ENCODE measurements around the gene KRT4.

KRT4 gene

DNA sequence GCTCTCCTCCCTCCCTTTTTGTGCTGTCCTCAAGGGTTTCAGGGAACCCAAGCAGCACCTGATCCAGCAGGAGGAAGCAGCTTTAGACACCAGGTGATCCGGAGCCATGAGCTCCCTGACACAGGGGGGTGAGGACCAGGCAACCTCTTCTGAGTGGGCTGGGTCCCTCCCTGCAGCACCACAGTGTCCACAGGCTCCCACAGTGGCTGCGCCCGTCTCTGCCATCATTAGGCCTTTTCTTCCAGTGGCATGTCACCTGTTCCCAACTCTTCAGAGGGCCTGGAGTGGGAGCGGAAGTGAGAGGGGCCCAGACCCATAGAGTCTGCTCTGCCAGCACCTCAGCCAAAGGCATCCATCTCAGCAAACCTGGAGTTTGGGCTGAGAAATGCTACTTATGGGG lies 36.4 kb downstream of the KRT4 start:
- H3K23ac ChIP-seq (ENCODE audit: low read length), result no peak overlapping the region
- no peak for DNase-seq
- H4K91ac ChIP-seq (ENCODE audit: low read depth, low read length), result no peak overlapping the region
- H3K4me2 ChIP-seq (ENCODE audit: low read length), result no peak overlapping the region
- no peak overlapping the region for H2BK5ac ChIP-seq (ENCODE audit: low read depth, low read length, poor library complexity)
- peaks cover 2% of the 10 kb centered on the region for H3K9me3 ChIP-seq (ENCODE audit: insufficient read depth, low read depth, low read length)
- no peak overlapping the region for H3K9ac ChIP-seq (ENCODE audit: low read length)
- no peak overlapping the region for H3K4ac ChIP-seq (ENCODE audit: low read depth, low read length)
- H3K36me3 ChIP-seq (ENCODE audit: control insufficient read depth in 1 of 2, insufficient read depth in 2 of 2, low read length in 2 of 2), result no peaks in the 10 kb centered on the region
- no peak overlapping the region for H2AK5ac ChIP-seq (ENCODE audit: low read length)
- no peak overlapping the region for H3K27ac ChIP-seq (ENCODE audit: low read depth, low read length)
- H2BK12ac ChIP-seq (ENCODE audit: low read length), result no peak overlapping the region
- H2AFZ ChIP-seq (ENCODE audit: insufficient read depth, low read length, poor library complexity), result no peak overlapping the region
- no peak overlapping the region for H3K4me3 ChIP-seq (ENCODE audit: low read depth, low read length)
- H2BK120ac ChIP-seq (ENCODE audit: insufficient read depth, low read length, poor library complexity), result no peak overlapping the region
- H4K8ac ChIP-seq (ENCODE audit: low read depth, low read length), result no peak overlapping the region
- peaks cover 8% of the 10 kb centered on the region for H3K27me3 ChIP-seq (ENCODE audit: insufficient read depth, low read length)
- no peaks in the 10 kb centered on the region for H3K4me1 ChIP-seq (ENCODE audit: control insufficient read depth in 1 of 2, insufficient read depth in 2 of 2, low read length in 2 of 2)
- H3K18ac ChIP-seq (ENCODE audit: low read length), result no peak overlapping the region
- no peak overlapping the region for H3K14ac ChIP-seq (ENCODE audit: low read length)
- no CpG with 5 or more reads among the region's 4 CpGs for WGBS (ENCODE audit: extremely low coverage, insufficient coverage, insufficient read length)
- no peaks in the 10 kb centered on the region for H3K79me2 ChIP-seq (ENCODE audit: control insufficient read depth, insufficient read depth, low read length, poor library complexity)
- no peak overlapping the region for H4K12ac ChIP-seq (ENCODE audit: low read depth, low read length)
- H3K79me1 ChIP-seq (ENCODE audit: low read length), result no peaks in the 10 kb centered on the region

DNA sequence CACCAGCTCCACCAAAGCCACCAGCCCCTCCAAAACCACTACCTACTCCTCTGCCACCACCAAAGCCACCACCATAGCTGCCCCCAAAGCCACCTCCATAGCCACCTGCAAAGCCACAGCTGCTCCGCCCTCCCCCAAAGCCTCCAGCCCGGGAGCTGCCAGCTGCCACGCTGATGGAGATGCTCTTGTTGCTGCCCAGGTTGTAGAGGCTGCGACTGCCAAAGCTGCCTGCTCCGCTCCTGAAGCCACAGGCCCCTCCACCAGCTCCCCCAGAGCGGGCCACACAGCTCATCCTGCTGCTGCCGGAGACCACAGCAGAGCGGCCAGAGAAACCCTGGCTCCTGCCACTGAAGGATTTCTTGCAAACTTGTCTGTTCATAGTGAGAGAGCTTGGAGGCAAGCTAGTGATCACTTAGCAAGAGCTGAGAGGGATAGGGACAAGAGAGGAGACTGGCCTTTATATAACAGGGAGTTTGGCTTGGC lies 37.0 kb downstream of the KRT4 start, which contains the start of gene KRT76:
Gene KRT76 (minus strand): TSS at position 433 of the 483 bp plus-strand sequence. CDS start 54 bp downstream, at position 379.
- Histone ChIP-seq H3K9me3 (ENCODE audit: insufficient read depth, low read depth, low read length) (peaks cover 3% of the 10 kb centered on the region), H2AK5ac (ENCODE audit: low read length) (no peak within 1 kb of the TSS), H4K8ac (ENCODE audit: low read depth, low read length) (no peak within 1 kb of the TSS), H3K27ac (ENCODE audit: low read depth, low read length) (no peak within 1 kb of the TSS), H3K4ac (ENCODE audit: low read depth, low read length) (no peak within 1 kb of the TSS), H3K4me1 (ENCODE audit: control insufficient read depth in 1 of 2, insufficient read depth in 2 of 2, low read length in 2 of 2) (no peaks in the 10 kb centered on the region), H2BK12ac (ENCODE audit: low read length) (no peak within 1 kb of the TSS), H3K27me3 (ENCODE audit: insufficient read depth, low read length) (peaks cover 8% of the 10 kb centered on the region), H2BK5ac (ENCODE audit: low read depth, low read length, poor library complexity) (no peak within 1 kb of the TSS), H2BK120ac (ENCODE audit: insufficient read depth, low read length, poor library complexity) (no peak within 1 kb of the TSS), H3K4me3 (ENCODE audit: low read depth, low read length) (no peak within 1 kb of the TSS), H3K18ac (ENCODE audit: low read length) (no peak within 1 kb of the TSS), H3K4me2 (ENCODE audit: low read length) (no peak within 1 kb of the TSS), H3K14ac (ENCODE audit: low read length) (no peak within 1 kb of the TSS), H3K79me2 (ENCODE audit: control insufficient read depth, insufficient read depth, low read length, poor library complexity) (no peaks in the 10 kb centered on the region), H2AFZ (ENCODE audit: insufficient read depth, low read length, poor library complexity) (no peak within 1 kb of the TSS), H3K23ac (ENCODE audit: low read length) (no peak within 1 kb of the TSS), H4K91ac (ENCODE audit: low read depth, low read length) (no peak within 1 kb of the TSS), H3K79me1 (ENCODE audit: low read length) (no peaks in the 10 kb centered on the region), H3K9ac (ENCODE audit: low read length) (no peak within 1 kb of the TSS), H3K36me3 (ENCODE audit: control insufficient read depth in 1 of 2, insufficient read depth in 2 of 2, low read length in 2 of 2) (no peaks in the 10 kb centered on the region), H4K12ac (ENCODE audit: low read depth, low read length) (no peak within 1 kb of the TSS)
- DNase-seq, result no peak
- no CpG with 5 or more reads among the region's 8 CpGs for WGBS (ENCODE audit: extremely low coverage, insufficient coverage, insufficient read length)

GRCh38 chr12:52776435-52776834 lies 37.5 kb downstream of the KRT4 start:
- no CpG with 5 or more reads among the region's 5 CpGs for WGBS (ENCODE audit: extremely low coverage, insufficient coverage, insufficient read length)
- Histone ChIP-seq H2AFZ (ENCODE audit: insufficient read depth, low read length, poor library complexity) (no peak overlapping the region), H3K4me3 (ENCODE audit: low read depth, low read length) (no peak overlapping the region), H3K4me1 (ENCODE audit: control insufficient read depth in 1 of 2, insufficient read depth in 2 of 2, low read length in 2 of 2) (no peaks in the 10 kb centered on the region), H3K9ac (ENCODE audit: low read length) (no peak overlapping the region), H2BK120ac (ENCODE audit: insufficient read depth, low read length, poor library complexity) (no peak overlapping the region), H4K8ac (ENCODE audit: low read depth, low read length) (no peak overlapping the region), H3K4me2 (ENCODE audit: low read length) (no peak overlapping the region), H2BK5ac (ENCODE audit: low read depth, low read length, poor library complexity) (no peak overlapping the region), H3K27ac (ENCODE audit: low read depth, low read length) (no peak overlapping the region), H2AK5ac (ENCODE audit: low read length) (no peak overlapping the region), H3K4ac (ENCODE audit: low read depth, low read length) (no peak overlapping the region), H3K79me2 (ENCODE audit: control insufficient read depth, insufficient read depth, low read length, poor library complexity) (no peaks in the 10 kb centered on the region), H3K14ac (ENCODE audit: low read length) (no peak overlapping the region), H3K79me1 (ENCODE audit: low read length) (no peaks in the 10 kb centered on the region), H4K91ac (ENCODE audit: low read depth, low read length) (no peak overlapping the region), H3K9me3 (ENCODE audit: insufficient read depth, low read depth, low read length) (peaks cover 5% of the 10 kb centered on the region), H3K18ac (ENCODE audit: low read length) (no peak overlapping the region), H2BK12ac (ENCODE audit: low read length) (no peak overlapping the region), H3K27me3 (ENCODE audit: insufficient read depth, low read length) (peaks cover 8% of the 10 kb centered on the region), H4K12ac (ENCODE audit: low read depth, low read length) (no peak overlapping the region), H3K23ac (ENCODE audit: low read length) (no peak overlapping the region), H3K36me3 (ENCODE audit: control insufficient read depth in 1 of 2, insufficient read depth in 2 of 2, low read length in 2 of 2) (no peaks in the 10 kb centered on the region)
- DNase-seq, result no peak

DNA sequence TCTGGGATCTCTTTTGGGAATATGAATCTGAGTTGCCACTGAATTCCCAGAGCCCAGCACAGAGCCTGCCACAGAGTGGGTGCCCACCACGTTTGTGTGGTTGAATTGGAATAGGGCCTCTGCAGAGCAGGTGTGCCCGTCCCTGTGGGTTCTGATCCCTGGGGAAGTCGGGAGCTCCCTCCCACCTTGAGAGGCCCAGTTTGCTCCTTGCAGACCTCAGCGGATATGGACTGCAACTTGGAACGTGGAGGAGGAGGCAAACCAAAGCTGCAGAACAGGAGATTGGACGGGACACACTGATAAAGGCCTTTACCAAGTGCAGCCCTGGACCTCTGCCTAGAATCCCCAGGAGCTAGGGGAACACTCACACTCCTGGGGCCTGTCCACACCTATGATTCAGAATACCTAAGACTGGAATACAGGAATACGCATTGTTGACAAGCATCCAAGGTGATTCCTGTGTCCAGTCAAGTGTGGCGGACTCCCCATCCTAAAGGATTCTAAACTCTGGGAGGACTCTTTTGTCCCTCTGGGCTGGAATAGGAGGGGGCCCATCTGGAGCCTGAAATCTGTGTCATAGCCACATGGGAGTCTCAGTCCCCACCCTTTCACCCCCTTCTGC lies 39.2 kb downstream of the KRT4 start:
- Histone ChIP-seq H3K23ac (ENCODE audit: low read length) (no peak overlapping the region), H3K27me3 (ENCODE audit: insufficient read depth, low read length) (peaks cover 4% of the 10 kb centered on the region), H2AFZ (ENCODE audit: insufficient read depth, low read length, poor library complexity) (no peak overlapping the region), H3K4ac (ENCODE audit: low read depth, low read length) (no peak overlapping the region), H3K79me1 (ENCODE audit: low read length) (no peaks in the 10 kb centered on the region), H2BK12ac (ENCODE audit: low read length) (no peak overlapping the region), H3K27ac (ENCODE audit: low read depth, low read length) (no peak overlapping the region), H2BK5ac (ENCODE audit: low read depth, low read length, poor library complexity) (no peak overlapping the region), H3K36me3 (ENCODE audit: control insufficient read depth in 1 of 2, insufficient read depth in 2 of 2, low read length in 2 of 2) (no peaks in the 10 kb centered on the region), H3K79me2 (ENCODE audit: control insufficient read depth, insufficient read depth, low read length, poor library complexity) (no peaks in the 10 kb centered on the region), H3K4me1 (ENCODE audit: control insufficient read depth in 1 of 2, insufficient read depth in 2 of 2, low read length in 2 of 2) (no peaks in the 10 kb centered on the region), H3K4me2 (ENCODE audit: low read length) (no peak overlapping the region), H3K9me3 (ENCODE audit: insufficient read depth, low read depth, low read length) (peaks cover 3% of the 10 kb centered on the region), H2BK120ac (ENCODE audit: insufficient read depth, low read length, poor library complexity) (no peak overlapping the region), H3K9ac (ENCODE audit: low read length) (no peak overlapping the region), H3K14ac (ENCODE audit: low read length) (no peak overlapping the region), H3K18ac (ENCODE audit: low read length) (no peak overlapping the region), H2AK5ac (ENCODE audit: low read length) (no peak overlapping the region), H4K8ac (ENCODE audit: low read depth, low read length) (no peak overlapping the region), H4K91ac (ENCODE audit: low read depth, low read length) (no peak overlapping the region), H3K4me3 (ENCODE audit: low read depth, low read length) (no peak overlapping the region), H4K12ac (ENCODE audit: low read depth, low read length) (no peak overlapping the region)
- no peak for DNase-seq
- WGBS (ENCODE audit: extremely low coverage, insufficient coverage, insufficient read length), result no CpG with 5 or more reads among the region's 8 CpGs
